GM12865 (cell line): ENCODE measurements around the gene MBNL3.
A peak's percentile ranks its signal among the peaks of the same experiment; 100 is the strongest.

Experiments used
- DNase-seq: peaks from one replicate; pipeline ENCODE4 v3.0.0; 2010; ENCODE audit warnings: low read depth
- H3K4me3 ChIP-seq: 2 replicates; pipeline ENCODE4 v1.5.1; 2011; ENCODE audit warnings: mild to moderate bottlenecking, low read depth, low read length, control low read depth
- CTCF ChIP-seq: IDR thresholded peaks from 2 replicates; pipeline ENCODE4 v1.5.1; 2011; ENCODE audit warnings: low read length, control low read depth, low read depth, inconsistent platforms; ENCODE audit not compliant: insufficient read depth; ENCODE audit errors: missing control alignments

Gene MBNL3, protein sequence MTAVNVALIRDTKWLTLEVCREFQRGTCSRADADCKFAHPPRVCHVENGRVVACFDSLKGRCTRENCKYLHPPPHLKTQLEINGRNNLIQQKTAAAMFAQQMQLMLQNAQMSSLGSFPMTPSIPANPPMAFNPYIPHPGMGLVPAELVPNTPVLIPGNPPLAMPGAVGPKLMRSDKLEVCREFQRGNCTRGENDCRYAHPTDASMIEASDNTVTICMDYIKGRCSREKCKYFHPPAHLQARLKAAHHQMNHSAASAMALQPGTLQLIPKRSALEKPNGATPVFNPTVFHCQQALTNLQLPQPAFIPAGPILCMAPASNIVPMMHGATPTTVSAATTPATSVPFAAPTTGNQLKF

DNA sequence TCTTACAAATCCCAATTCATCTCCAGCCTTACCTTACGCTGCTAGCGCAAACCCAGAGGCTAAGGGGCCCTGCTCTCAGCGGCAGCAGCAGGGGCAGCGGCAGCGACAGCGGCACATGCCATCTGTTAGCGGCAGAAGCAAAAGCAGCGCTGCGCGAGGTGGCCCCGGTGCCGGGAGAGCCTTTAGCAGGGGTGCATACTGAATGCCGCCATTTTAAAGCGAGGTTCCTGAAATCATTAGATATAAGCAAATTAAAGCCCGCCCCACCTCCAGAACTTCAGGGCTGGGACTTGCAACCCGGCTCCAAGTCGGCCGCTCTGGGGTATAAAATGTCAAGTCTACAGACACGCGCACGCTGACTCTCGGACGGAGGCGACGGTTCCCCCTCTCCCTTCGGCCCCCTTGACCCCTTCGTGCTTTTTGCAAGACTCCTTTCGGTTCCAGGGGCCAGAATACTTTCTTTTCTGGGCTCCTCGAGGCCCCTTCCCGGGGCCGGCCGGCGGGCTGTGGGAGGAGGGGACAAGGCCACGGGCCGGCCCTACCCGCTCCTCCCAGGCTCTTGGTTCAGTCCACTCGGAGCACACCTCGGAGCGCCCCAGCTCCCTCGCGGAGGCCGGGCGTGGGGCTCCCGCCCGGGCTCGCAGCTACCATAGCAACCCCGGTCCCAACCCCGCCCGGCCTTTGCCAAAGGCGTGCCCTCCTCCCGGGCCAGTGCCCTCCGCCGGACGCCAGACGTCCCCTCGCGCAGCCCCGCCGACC, at the start of gene MBNL3:
Gene MBNL3 (minus strand): TSS at position 220 of the 759 bp plus-strand sequence. CDS start 49,427 bp downstream, outside the sequence.
- no peak for TF ChIP-seq CTCF
- peak within 1 kb of the TSS; percentile 77 for H3K4me3 ChIP-seq
- DNase-seq: peak; percentile 82

GRCh38 chrX:132533409-132533808, 44.6 kb upstream of the MBNL3 start:
- no peak for TF ChIP-seq CTCF
- H3K4me3 ChIP-seq: no peak overlapping the region
- DNase-seq: no peak

- no peak overlapping the region for H3K4me3 ChIP-seq
- no peak for DNase-seq
- no peak for TF ChIP-seq CTCF
Observed at GRCh38 chrX:132532913-132533312, 44.1 kb upstream of the MBNL3 start.

GRCh38 chrX:132532097-132532496, 43.3 kb upstream of the MBNL3 start:
- peak; percentile 2 for DNase-seq
- no peak overlapping the region for H3K4me3 ChIP-seq
- TF ChIP-seq CTCF: no peak

- no peak for DNase-seq
- TF ChIP-seq CTCF: no peak
Observed at GRCh38 chrX:132520792-132521191, 32.0 kb upstream of the MBNL3 start.

DNA sequence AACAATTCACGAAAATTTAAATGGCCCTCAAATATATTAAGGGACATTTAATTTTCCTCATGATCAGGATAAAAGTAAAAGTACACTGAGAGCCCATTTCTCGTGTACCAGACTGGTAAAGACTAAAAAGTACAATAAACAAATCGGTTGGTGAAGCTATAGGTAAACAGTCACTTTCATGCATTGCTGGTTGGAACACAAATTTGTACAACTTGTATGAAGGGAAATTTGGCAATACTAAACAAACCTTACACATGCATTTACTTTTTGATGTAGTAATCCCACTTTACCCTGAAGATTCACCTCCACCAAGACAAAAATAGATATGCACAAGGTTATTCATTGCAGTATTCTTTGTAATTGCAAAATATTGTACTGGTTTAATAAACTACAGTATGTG, 31.4 kb upstream of the MBNL3 start:
- TF ChIP-seq CTCF: no peak
- H3K4me3 ChIP-seq: no peak overlapping the region
- no peak for DNase-seq

More at GRCh38 chrX:132520792-132521191, 32.0 kb upstream of the MBNL3 start:
- H3K4me3 ChIP-seq: no peak overlapping the region
